Measurements from ENCODE around the gene NAGK. TPM values are rescaled to one million over a fixed set of nuclear protein-coding genes. Genes with fewer than 3 reads are reported as not detected.

NAGK gene
- polyA plus RNA-seq, 2 of the 4 experiments (the other 2 are of a cell fraction), result 42.2 to 119 TPM

DNA sequence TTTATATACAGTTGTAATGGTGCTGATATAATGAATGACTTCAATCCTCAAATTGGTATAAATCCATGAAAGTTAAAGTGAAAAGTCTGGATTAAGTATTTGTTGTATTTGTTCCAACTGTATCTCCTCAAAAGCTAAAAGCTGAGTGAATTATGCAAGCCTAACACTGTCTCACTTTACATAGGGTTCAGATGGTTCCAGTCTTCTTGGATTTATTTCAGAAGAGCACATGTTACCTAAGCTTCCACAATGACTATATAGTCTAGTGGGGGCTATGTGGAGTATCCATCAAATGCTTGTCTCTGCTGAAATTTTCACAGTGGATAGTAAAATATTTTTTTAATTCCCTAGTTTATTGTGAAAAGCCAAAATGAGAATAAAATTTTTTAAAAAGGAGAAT is 48.6 kb downstream of the NAGK start:
- Histone ChIP-seq H3K4me1 (no peaks in the 10 kb centered on the region), H3K4me2 (no peak overlapping the region), H3K27ac (no peak overlapping the region), H3K4me3 (no peak overlapping the region), H3K9me3 (no peaks in the 10 kb centered on the region)
- DNase-seq (ENCODE audit: low read depth in 1 of 2, low spot score in 1 of 2), result no peak
- no peak for FAIRE-seq
- ChIA-PET POLR2A (no interaction called here), CTCF (interaction anchor here (1.0 to 3.5 kb wide), 2 partner anchors 10 to 16 kb away, joined by 3 to 19 read pairs; no protein-coding TSS in a partner anchor)
- TF ChIP-seq, protein P1, sequence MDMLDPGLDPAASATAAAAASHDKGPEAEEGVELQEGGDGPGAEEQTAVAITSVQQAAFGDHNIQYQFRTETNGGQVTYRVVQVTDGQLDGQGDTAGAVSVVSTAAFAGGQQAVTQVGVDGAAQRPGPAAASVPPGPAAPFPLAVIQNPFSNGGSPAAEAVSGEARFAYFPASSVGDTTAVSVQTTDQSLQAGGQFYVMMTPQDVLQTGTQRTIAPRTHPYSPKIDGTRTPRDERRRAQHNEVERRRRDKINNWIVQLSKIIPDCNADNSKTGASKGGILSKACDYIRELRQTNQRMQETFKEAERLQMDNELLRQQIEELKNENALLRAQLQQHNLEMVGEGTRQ (IDR thresholded peaks at IDR 0.05), result no peak
- no peak for TF ChIP-seq FOSL2 (IDR thresholded peaks at IDR 0.05)
- TF ChIP-seq FOSL2 (CRISPR knock-in tag; IDR thresholded peaks at IDR 0.05), result no peak
- no peak for TF ChIP-seq PHF8 (IDR thresholded peaks at IDR 0.05; ENCODE audit: borderline replicate concordance, low read depth)
- no peak for TF ChIP-seq HOXA7 (CRISPR knock-in tag; IDR thresholded peaks at IDR 0.05)
- no peak for TF ChIP-seq JUN (IDR thresholded peaks at IDR 0.05)
- no peak for TF ChIP-seq KDM5A (IDR thresholded peaks at IDR 0.05)
- TF ChIP-seq EHF (CRISPR knock-in tag; IDR thresholded peaks at IDR 0.05), result no peak
- TF ChIP-seq, protein P2, sequence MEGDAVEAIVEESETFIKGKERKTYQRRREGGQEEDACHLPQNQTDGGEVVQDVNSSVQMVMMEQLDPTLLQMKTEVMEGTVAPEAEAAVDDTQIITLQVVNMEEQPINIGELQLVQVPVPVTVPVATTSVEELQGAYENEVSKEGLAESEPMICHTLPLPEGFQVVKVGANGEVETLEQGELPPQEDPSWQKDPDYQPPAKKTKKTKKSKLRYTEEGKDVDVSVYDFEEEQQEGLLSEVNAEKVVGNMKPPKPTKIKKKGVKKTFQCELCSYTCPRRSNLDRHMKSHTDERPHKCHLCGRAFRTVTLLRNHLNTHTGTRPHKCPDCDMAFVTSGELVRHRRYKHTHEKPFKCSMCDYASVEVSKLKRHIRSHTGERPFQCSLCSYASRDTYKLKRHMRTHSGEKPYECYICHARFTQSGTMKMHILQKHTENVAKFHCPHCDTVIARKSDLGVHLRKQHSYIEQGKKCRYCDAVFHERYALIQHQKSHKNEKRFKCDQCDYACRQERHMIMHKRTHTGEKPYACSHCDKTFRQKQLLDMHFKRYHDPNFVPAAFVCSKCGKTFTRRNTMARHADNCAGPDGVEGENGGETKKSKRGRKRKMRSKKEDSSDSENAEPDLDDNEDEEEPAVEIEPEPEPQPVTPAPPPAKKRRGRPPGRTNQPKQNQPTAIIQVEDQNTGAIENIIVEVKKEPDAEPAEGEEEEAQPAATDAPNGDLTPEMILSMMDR (IDR thresholded peaks at IDR 0.05), result no peak
- TF ChIP-seq TP53 (CRISPR knock-in tag; IDR thresholded peaks at IDR 0.05), result no peak
- no peak for TF ChIP-seq CHD2 (IDR thresholded peaks at IDR 0.05; ENCODE audit: low read length, partially characterized antibody)
- no peak for TF ChIP-seq SMC3 (IDR thresholded peaks at IDR 0.05)
- TF ChIP-seq TFCP2L1 (CRISPR knock-in tag; IDR thresholded peaks at IDR 0.05), result no peak
- no peak for TF ChIP-seq FOXS1 (CRISPR knock-in tag; IDR thresholded peaks at IDR 0.05)
- TF ChIP-seq, protein P3, sequence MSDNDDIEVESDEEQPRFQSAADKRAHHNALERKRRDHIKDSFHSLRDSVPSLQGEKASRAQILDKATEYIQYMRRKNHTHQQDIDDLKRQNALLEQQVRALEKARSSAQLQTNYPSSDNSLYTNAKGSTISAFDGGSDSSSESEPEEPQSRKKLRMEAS (IDR thresholded peaks at IDR 0.05), result no peak
- TF ChIP-seq MAZ (IDR thresholded peaks at IDR 0.05; ENCODE audit: borderline replicate concordance, low read depth, low read length), result no peak
- TF ChIP-seq, protein P4, sequence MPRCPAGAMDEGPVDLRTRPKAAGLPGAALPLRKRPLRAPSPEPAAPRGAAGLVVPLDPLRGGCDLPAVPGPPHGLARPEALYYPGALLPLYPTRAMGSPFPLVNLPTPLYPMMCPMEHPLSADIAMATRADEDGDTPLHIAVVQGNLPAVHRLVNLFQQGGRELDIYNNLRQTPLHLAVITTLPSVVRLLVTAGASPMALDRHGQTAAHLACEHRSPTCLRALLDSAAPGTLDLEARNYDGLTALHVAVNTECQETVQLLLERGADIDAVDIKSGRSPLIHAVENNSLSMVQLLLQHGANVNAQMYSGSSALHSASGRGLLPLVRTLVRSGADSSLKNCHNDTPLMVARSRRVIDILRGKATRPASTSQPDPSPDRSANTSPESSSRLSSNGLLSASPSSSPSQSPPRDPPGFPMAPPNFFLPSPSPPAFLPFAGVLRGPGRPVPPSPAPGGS (IDR thresholded peaks at IDR 0.05), result no peak
- TF ChIP-seq NFE2L2 (conservative IDR thresholded peaks at IDR 0.05; ENCODE audit: low read length), result no peak
- ATAC-seq, result no peak

DNA sequence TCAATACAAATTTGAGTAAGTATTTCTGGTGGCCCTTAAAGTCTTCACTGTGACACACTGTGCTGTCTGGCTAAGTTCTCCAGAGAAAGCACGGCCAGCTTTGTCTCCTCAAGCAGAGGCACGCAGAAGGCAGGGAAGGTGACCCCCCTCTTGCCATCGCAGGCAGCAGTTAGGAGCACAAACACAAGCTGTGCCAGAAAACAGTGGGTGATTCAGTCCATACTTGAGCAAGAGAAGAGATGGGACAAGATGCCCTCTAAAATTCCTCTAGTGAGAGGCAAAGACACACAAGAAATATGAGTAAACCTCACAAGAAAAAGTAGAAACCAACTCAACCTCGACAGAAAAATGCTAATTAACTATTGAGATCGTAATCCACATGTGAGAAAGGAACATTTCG is 51.7 kb downstream of the NAGK start:
- FAIRE-seq, result no peak
- POLR2A ChIA-PET, result no interaction called here
- ATAC-seq, result no peak
- H3K27ac ChIP-seq, result no peak overlapping the region
- TF ChIP-seq PHF8 (IDR thresholded peaks at IDR 0.05; ENCODE audit: borderline replicate concordance, low read depth) (no peak), TFCP2L1 (CRISPR knock-in tag; IDR thresholded peaks at IDR 0.05) (no peak), JUNB (IDR thresholded peaks at IDR 0.05) (no peak), CBX2 (IDR thresholded peaks at IDR 0.05; ENCODE audit: borderline replicate concordance, low read depth) (no peak)
- TF ChIP-seq, protein P5, sequence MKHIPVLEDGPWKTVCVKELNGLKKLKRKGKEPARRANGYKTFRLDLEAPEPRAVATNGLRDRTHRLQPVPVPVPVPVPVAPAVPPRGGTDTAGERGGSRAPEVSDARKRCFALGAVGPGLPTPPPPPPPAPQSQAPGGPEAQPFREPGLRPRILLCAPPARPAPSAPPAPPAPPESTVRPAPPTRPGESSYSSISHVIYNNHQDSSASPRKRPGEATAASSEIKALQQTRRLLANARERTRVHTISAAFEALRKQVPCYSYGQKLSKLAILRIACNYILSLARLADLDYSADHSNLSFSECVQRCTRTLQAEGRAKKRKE (CRISPR knock-in tag; IDR thresholded peaks at IDR 0.05; ENCODE audit: low read depth), result no peak
- CTCF ChIA-PET, result interaction anchor here (0.6 to 2.9 kb wide), 4 partner anchors 11 to 598 kb away, joined by 3 to 16 read pairs (median 4); no protein-coding TSS in a partner anchor
- H3K4me1 ChIP-seq, result no peaks in the 10 kb centered on the region
- H3K4me2 ChIP-seq, result no peak overlapping the region
- no peaks in the 10 kb centered on the region for H3K9me3 ChIP-seq
- DNase-seq (ENCODE audit: low read depth in 1 of 2, low spot score in 1 of 2), result no peak
- WGBS (ENCODE audit: missing lambda C conversion rate), result 80% methylated on average over 6 of the region's 6 CpGs
- no peak overlapping the region for H3K4me3 ChIP-seq

All from A549 (cell line).